GM18868 (cell line): ENCODE data around the gene ZAP70.

Source experiments
- ATAC-seq: cut with Tn5 transposase; IDR thresholded peaks from one replicate; pipeline ENCODE4 v1.9.1; 2021; ENCODE audit warnings: mild to moderate bottlenecking, moderate library complexity; ENCODE audit not compliant: unreplicated experiment

ZAP70 gene

DNA sequence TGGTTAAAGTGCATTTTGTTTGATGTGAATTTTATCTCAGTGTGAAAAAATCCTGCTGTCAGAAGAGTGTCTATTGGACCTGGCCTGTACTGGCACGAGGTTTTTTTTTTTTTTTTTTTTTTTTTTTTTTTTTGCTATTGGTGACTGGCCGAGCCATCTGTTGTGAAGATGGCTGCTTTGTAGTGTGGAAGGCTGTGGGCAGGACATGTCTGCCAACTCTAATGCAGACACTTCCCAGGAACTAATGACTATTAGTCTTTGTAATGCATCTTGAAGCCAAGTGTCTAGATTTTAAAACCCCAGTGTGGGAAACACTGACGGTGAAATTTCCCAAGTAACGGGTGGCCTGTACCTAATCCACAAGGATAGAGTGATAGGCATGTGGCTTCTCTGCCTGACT is 34.3 kb downstream of the ZAP70 start:
- ATAC-seq: no peak

- ATAC-seq: no peak
Observed at GRCh38 chr2:97749581-97749980, 36.2 kb downstream of the ZAP70 start.

GRCh38 chr2:97750017-97750416 is 36.6 kb downstream of the ZAP70 start:
- no peak for ATAC-seq

- ATAC-seq: no peak
Observed at GRCh38 chr2:97751752-97752151, 38.4 kb downstream of the ZAP70 start.

DNA sequence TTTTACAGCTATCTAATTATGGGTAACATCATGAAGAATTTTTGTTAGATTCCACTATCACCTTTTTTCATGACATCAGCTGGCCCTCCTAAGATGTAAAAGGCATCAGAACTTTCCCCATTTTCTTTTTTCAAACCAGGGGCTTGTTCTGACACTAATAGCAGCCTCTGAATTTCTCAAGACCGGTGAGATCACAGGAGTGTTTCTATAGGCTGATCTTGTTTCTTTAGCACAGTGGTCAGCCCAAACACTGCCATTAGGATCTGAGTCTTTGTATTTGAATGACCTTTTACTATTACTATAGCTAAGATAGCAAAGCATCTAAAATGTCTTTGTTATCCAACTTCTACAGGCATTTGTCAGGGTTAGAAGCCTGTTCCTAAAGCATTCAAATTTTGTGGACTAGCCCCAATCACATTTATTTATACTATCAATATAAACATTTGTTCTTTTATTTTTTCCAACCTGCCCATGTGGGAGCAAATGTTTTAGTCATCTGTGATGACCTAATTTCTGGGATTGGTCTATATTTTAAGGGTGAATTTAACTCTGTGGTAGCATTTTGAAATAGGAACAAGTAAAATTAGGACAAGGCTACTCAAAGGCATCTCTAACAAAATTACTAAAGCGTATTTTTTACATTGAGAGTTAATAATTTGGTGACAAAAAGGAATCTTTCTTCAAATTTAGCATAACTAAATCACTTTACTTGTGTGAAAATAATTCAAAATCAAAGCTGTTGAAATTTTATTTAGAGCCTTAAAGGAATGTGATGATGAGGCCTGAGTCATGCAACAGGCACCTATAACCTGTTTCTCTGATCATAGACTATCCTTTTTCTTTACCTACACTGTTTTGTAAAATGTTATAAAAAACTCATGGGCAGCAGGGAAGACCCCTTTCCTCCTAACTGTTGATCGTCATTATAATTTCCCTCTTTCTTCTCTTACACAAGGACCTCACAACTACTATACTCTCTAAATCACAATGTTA is 39.3 kb downstream of the ZAP70 start:
- no peak for ATAC-seq

GRCh38 chr2:97754690-97755346 is 41.4 kb downstream of the ZAP70 start:
- no peak for ATAC-seq

DNA sequence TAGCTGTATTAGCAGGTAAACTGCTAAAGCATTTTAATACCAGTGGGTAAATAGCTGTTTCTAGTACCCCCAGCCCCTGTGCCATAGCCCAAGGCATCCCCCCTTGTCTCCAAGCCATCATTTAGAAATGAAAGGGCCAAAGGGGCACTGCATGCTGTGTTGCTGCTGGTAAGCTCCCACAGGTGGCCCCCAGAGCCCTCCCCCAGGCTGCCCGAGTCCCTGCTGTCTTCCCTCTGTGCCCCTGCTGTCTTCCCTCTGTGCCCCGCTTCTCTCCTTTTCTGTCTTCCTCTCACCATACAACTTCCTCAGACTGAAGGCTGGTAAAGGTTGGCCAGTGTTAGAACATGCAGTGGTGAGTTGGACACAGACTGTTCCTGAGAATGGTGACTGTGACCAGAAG is 42.1 kb downstream of the ZAP70 start:
- no peak for ATAC-seq

GRCh38 chr2:97757062-97757461 is 43.7 kb downstream of the ZAP70 start:
- no peak for ATAC-seq

DNA sequence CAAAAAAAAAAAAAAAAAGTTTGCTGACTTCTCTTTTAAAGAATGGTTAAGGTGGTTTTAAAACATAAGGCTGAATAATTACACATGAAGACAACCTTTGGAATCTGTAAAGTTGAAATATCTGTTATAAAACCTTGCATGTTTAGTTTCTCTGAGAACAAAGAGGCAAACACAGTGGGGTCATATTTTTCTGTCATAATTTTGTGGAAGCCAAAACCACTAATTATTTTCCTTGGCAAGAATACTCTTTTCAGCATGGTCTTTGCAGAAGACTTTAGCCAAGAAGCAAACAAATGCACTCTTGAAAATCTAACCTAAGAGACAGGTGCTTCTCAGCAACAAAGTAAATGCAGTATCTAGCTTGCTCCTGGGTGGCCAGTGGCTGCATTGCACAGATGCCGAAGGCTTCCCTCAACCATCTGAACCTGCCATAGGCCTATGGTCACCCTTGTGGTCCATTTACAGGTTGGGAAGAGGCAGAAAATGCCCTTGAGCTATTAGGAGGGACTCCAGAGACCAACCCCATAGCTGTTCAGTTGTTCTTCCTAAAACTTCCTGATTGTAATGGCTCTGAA is 44.8 kb downstream of the ZAP70 start:
- no peak for ATAC-seq

DNA sequence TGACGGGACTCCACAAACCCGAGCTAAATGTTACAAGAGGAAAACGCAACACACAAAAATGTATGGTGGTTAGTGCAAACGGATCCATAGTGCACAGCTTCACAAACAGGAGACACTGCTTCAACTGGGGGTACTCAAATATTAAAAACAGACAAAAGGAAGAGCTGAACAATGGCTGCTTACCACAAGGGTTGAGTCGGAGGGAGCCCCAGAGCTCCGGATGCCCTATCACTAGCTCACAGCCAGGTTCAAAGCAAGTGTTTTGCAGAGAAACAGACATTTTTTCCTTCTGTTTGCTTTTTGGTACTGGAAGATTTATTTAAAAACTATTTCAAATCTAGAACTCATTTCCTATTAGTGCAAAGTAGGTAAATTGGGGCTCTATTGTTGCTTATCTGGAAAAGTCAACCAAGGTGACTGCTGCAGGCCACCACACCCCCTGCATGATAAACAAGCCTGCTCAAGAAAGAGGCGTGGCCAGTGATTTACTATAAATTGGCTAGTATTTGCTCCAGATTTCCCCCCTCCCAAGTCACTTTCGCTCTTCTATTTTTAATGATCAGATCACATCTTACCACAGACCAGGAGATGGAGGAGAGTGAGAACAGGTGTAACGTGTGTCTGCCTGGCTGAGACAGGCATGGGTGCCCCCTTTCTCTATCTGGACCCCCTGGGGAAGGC is 46.5 kb downstream of the ZAP70 start:
- no peak for ATAC-seq

GRCh38 chr2:97760480-97761049 is 47.2 kb downstream of the ZAP70 start:
- no peak for ATAC-seq

DNA sequence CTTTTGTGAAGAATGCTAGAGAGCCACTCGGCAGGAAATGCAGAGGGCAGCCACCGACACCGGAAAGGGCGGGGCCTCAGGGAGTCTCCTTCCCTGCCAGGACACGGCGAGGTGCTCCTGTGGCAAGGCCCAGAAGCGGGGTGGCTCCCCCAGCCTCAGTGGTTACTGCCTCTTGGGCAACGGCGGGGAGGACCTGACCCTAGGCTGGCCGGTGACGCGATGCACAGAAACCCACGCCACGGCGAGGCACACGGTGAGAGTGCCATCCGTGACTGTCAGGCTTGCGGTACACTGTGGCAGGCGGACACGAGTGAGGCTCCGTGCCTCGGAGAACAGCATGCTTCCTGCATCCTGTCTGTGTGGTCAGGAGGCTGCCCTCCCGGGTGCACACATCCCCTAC is 47.8 kb downstream of the ZAP70 start:
- ATAC-seq: no peak

GRCh38 chr2:97763176-97763845 is 49.9 kb downstream of the ZAP70 start:
- no peak for ATAC-seq

GRCh38 chr2:97764559-97765263 is 51.3 kb downstream of the ZAP70 start:
- ATAC-seq: no peak

DNA sequence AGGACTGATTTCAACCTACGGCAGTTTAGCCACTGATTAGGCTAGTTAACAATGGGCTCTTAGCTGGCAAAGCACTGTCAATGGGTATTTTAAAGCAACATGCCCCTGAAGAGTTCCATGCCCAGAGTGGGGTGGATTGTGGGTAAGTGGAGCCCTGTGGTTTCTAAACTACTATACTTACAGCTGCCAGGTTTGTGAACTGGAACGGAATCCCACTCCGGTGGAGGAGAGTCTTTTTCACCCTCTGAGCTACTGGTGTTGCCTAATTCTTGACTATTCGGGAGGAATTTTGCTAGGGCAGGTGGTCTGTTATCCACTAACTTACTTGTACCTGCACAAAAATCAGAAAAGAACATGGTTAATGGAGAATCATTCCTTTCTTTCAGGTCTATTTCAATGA is 52.6 kb downstream of the ZAP70 start:
- no peak for ATAC-seq

GRCh38 chr2:97766567-97766966 is 53.2 kb downstream of the ZAP70 start:
- ATAC-seq: no peak

DNA sequence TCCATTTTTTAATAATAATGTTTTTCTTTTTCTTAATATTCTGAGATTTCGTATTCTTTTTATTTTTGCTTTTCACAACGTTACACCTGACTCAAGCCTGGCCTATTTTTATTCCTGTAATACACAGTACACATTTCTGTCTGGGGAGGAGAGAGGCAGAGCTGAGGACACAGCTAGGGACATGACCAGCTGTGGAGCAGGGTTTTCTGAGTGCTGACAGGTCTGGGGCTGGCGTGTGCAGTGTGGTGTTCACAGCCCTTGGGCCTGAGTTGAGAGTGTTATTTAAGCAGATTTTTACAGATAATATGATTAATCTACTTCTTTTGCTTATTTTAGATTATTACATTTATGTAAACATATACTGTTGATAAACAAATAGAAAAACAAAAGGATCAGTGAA is 55.9 kb downstream of the ZAP70 start:
- ATAC-seq: no peak

GRCh38 chr2:97769711-97770110 is 56.3 kb downstream of the ZAP70 start:
- no peak for ATAC-seq

- no peak for ATAC-seq
Observed at GRCh38 chr2:97770445-97770844, 57.1 kb downstream of the ZAP70 start.

DNA sequence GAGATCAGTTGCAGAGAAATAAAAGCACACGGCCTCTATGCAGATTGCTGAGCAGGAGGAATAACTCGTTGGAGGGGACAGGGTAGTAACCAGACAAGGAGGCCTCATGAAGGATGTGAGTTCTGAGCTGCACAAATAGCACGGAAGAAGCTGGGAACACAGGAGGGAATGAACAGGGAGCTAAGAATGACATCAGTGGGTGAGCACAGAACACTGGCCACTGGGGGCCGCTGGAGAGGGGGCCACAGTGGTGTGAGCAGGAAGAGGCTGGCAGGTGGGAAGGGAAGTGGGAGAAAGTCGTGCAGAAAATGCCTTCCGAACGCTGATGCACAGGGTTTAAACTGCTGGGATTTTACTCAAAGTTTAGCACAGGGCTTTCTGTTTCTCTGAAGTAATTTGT is 61.0 kb downstream of the ZAP70 start:
- no peak for ATAC-seq
